ENCODE results near the gene TNPO3.
"Not testable (repeated sequence)": the region's sequence is repeated elsewhere in the genome, so short reads cannot be mapped to it uniquely, and the experiment has no call there.

Gene TNPO3

DNA sequence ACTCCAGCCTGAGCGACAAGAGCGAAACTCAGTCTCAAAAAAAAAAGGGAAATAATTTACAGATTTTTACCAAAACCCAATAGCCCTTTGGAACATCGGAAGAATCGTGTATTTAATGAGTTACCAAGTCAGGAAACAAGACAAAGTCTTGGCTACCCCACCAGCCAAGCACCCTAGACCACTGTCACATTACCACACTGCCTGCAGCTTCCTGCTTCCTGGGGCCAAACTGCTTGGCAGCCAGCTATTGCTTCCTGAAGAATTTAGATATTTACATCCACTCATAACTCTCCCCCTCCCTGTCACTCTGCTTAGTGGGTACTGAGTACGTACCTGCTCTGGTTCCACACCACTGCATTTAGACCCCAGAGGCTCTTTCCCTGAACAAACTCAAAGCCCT, 14.1 kb upstream of the TNPO3 start:
- no peak for DNase-seq (ENCODE audit: low read depth)

DNA sequence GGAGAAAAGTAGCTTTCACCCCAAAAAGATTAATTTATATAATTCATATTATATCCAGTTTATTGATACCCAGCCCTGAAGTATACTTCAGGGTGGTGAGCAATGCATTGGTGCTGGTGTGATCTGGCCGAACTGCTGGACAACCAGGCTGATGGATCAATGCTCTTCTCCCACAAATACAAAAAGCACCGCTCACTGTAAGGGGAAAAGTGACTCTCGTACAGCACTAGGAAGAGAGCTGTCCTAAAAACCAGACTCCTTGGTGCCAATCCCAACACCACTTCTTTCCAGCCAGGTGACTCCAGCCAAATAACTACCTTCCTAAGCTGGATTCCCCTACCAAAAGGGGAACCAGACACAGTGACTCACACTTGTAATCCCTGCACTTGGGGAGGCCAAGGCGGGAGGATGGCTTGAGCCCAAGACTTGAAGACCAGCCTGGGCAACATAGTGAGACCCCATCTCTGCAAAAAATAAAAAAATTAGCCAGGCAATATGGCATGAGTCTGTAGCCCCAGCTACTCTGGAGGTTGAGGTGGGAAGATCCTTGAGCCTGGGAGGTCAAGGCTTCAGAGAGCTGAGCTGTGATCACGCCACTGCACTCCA, 13.1 kb upstream of the TNPO3 start:
- no peak for DNase-seq (ENCODE audit: low read depth)

DNA sequence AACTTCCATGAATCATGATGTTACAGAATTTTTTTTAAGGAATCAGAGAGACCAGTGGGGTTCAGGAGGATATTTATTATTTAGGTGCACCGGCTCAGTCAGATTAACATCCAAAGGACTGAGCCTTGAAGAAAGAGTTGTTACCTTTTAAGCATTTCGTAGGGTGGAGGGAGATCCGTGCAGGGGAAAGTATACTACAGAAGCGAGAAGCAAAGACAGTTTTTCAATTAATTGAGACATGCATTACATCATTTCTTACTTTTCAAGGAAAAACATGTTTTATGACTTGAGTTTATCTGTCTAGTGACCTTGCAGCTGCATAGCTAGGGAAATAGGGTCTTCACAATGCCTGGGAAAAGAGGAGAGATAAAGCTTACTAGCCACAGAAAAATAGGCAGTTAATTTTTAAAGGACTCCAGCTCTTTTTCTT, 12.2 kb upstream of the TNPO3 start:
- not testable (repeated sequence) for DNase-seq (ENCODE audit: low read depth)

DNA sequence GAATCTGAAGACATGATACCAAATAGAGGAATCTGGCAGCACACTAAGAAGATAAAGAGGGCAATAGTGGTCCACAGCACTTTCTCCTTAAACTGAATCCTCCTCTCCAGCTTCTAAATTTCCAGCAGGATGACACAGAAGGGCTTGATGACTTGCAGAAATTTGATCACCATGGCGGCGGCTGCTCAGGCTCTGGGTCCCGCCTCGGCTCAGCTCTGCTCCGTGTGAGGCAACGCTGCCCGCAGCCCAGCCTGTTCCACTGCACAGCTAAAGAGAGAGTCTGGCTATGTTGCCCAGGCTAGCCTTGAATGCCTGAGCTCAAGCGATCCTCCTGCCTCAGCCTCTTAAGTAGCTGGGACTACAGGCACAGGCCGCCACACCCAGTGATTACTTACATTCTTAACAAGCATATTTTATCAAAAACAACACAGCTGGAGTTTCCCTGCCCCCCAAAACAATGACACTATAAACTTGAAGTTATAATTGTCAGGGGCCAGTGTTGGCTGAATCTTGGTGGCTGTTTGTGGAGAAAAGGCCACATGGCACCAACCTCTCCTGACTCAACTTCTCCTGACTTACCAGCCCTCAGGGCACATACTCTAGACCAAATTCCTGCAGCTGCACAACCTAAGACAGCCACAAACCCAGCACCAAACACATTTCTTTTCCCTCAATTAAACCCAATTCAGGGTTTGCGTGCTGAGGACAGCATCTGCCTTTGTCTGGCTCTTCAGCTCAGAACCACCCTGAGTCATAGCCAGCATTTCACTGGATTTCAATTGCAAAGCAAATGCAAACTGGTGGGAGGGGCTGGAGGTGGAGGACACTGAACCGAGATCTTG, 11.6 kb upstream of the TNPO3 start:
- no peak for DNase-seq (ENCODE audit: low read depth)

DNA sequence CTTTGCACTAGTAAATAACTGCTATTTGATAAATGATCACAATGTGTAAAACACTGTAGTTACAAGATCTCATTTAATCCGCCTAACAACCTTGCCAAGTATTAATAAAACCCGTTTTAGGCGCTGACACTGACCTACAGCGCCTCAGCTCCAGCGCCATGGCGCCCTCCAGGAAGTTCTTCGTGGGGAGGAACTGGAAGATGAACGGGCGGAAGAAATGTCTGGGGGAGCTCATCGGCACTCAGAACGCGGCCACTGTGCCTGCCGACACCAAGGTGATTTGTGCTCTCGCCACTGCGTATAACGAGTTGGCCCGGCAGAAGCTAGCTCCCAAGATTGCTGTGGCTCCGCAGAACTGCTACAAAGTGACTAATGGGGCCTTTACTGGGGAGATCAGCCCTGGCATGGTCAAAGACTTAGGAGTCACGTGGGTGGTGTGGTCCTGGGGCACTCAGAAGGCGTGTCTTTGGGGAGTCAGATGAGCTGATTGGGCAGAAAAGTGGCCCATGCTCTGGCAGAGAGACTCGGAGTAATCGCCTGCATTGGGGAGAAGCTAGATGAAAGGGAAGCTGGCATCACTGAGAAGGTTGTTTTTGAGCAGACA, 1.1 kb upstream of the TNPO3 start:
- no peak for DNase-seq (ENCODE audit: low read depth)

DNA sequence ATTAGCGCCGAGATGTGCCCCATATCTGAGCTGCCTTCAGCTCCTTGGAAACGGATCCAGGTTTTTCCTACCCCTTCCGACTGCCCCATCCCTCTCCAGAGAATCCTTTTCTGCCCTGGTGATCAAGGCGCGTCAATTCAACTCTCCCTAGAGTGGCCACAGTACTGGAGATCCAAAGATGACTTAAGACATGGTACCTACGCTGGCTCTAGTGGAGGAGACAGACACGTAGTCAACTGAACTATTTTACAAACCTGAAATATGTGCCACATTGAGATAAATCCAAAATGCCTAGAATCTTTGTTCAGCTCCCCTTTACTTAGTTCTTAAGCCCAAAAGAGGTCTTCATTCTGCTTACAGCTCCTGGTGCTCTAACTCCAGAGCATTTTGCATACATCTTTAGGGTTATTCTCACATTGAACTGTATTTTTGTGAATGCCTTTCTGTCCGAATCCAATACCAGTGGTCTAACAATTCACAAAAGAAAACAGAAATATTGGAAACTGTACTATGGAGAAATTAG, 444 bp upstream of the TNPO3 start:
- no peak for DNase-seq (ENCODE audit: low read depth)

DNA sequence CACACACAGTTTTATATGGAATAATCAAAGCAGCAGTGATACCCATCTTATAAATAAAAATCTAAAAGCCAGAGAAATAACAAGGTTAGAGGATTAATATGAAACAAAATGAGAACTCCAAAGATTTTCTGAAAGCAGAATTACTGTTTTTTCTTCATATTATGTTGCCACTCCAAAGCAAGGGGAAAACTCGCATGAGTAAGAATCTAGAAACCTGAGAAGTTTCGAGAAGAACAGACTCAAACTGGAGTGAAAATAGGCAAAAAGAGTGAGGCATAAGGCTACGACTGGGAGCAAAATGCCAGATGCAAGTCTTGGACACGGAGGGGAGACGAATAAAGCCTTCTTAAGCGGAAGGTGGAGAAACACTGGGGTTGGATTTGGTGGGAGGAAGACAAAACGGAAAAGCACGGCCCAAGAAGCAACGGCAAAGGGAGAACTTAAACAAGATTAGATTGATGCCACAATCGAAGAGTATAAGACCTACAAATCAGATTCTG, 923 bp downstream of the TNPO3 start:
- no peak for DNase-seq (ENCODE audit: low read depth)

DNA sequence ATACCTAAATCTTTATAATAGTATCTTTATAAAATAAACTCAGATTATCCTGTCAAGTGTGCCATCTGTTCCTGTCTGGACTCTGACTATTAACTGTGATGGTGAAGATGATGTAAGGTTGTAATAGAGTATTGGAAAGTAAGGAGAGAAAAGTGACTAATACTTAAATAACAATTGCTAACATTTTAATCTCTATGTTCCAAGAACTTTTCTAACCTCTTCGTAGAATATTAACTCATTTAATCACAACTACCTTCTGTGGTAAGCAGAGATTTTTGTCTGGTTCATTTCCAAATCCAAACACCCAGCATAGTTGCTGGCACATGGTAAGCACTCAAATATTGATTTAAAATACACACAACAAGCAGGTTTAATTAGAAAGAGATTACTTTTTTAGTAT, 2.5 kb downstream of the TNPO3 start:
- DNase-seq (ENCODE audit: low read depth): no peak

DNA sequence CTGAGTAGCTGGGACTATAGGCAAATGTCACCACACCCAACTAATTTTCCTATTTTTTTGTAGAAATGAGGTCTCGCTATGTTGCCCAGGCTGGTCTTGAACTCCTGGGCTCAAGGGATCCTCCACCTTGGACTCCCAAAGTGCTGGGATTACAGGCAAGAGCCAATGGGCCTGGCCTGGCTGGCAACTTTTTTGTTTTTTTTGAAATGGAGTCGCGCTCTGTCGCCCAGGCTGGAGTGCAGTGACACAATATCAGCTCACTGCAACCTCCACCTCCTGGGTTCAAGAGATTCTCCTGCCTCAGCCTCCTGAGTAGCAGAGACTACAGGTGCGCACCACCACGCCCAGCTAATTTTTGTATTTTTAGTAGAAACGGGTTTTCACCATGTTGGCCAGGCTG, 3.5 kb downstream of the TNPO3 start:
- not testable (repeated sequence) for DNase-seq (ENCODE audit: low read depth)

DNA sequence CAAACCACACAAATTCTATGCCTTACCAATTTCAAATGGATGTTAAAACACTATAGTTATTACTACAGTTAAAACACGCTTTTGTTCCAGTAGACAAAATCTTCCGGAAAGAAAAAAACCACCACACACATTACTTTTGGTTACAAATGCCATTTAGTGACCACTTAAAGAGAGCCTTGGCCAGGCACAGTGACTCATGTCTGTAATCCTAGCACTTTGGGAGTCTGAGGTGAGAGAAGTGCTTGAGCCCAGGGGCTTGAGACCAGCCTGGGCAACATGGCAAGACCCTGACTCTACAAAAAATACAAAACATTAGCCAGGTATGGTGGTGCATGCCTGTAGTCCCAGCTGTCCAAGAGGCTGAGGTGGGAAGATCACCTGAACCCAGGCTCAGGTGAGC, 7.2 kb downstream of the TNPO3 start:
- DNase-seq (ENCODE audit: low read depth): no peak

DNA sequence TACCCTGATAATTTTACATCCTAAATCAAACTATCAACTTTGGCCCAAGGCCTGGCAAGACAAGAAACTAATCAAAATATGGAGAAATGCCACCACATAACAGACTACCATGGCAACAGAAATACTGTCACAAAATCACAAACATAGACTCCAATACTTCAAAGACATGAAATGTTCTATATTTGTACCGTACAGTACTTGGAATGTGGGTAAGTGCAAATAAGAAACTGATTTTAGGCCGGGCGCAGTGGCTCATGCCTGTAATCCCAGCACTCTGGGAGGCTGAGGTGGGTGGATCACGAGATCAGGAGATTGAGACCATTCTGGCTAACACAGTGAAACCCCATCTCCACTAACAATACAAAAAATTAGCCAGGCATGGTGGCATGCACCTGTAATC, 9.2 kb downstream of the TNPO3 start:
- DNase-seq (ENCODE audit: low read depth): no peak

DNA sequence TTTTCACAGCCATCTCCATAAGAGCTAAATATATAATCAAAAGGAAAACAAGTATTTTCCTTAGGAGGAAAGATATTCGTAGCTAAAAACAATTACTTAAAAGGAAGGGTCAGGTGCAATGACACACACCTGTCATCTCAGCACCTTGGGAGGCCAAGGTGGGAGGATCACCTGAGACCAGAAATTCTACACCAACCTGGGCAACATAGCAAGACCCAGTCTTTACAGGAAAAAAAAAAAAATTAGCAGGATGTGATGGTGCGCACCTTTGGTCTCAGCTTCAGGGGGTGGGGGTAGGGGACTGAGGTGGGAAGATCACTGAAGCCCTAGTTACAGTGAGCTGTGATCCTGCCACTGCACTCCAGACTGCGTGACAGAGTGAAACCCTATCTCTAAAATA, 11.9 kb downstream of the TNPO3 start:
- DNase-seq (ENCODE audit: low read depth): no peak

DNA sequence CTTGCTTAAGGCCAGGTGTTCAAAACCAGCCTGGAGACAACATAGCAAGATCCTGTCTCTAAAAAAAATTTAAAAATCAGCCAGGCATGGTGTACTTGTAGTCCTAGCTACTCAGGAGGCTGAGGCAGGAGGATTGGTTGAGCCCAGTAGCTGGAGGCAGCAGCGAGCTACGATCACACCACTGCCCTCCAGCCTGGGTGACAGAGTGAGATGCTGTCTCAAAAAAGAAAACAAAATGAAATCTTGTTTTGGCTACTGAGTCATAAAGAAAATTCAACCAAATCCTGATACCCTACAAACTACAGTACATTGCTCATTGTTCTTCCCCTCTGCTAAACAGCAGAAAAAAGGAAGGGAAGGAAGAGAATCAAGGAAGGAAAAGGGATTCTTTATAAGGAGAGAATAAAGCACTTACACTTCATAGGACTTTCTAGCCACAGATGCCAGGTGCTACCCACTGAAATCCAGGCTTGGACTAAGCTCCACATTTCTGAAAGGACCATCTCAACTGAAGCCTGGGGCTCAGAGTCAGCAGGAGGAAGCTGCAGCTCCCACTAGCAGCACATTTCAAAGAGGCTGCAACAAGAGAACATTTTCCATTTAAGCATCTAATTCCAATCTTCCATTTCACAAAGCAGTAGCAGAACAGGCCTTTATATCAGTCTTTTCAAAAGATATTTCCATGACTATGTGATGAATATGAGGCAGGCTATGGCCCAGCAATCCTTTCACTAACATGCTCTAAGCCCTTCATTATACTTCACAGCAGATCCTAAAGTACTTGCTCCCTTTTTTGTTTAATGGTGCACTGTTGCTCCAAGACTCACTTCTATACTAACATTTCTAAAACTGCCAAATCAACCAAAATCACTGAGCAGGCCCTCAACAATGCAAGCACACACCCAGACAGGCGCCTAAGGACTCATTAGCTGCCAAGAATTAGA, 13.5 kb downstream of the TNPO3 start:
- DNase-seq (ENCODE audit: low read depth): no peak

DNA sequence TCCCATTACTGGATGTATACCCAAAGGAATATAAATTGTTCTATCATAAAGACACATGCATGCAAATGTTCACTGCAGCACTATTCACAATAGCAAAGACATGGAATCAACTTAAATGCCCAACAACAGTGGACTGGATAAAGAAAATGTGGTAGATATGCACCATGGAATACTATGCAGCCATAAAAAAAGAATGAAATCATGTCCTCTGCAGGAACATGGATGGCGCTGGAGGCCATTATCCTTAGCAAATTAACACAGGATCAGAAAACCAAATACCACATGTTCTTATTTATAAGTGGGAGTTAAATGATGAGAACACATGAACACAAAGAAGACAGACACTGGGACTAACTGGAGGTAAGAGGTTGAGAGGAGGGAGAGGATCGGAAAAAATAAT, 16.4 kb downstream of the TNPO3 start:
- not testable (repeated sequence) for DNase-seq (ENCODE audit: low read depth)

DNA sequence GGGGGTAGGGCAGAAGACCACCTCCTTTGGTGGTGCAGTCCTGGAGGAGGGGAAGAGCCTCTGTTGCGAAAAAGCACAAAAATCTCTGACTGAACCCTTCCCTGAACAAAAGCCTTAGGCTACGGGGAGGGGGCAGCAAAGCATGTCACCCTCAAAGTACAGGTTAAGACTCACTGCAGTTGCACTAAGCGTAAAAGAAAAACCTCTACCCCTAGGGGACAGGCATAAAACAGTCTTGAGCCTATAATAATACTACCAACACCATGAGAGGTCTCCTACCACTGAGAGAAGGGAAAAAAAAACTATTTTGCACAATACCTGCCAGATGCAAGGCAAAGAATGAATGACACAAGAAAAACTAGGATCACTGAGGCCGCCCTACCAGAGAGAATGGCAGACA, 17.3 kb downstream of the TNPO3 start:
- no peak for DNase-seq (ENCODE audit: low read depth)

DNA sequence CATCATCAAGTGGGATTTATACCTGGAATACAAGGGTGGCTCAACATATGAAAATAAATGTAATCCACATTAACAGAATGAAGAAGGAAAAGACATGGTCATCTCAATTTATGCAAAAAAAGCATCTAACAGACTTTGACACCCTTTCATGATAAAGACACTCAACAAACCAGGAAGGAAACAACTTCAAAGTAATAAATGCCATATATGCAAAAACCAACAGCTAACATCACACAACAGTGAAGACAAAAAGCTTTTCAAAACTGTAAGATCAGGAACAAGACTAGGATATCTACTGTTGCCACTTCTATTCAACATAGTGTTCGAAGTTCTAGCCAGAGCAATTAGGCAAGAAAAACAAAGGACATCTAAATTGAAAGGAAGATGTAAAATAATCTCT, 22.9 kb downstream of the TNPO3 start:
- DNase-seq (ENCODE audit: low read depth): no peak

DNA sequence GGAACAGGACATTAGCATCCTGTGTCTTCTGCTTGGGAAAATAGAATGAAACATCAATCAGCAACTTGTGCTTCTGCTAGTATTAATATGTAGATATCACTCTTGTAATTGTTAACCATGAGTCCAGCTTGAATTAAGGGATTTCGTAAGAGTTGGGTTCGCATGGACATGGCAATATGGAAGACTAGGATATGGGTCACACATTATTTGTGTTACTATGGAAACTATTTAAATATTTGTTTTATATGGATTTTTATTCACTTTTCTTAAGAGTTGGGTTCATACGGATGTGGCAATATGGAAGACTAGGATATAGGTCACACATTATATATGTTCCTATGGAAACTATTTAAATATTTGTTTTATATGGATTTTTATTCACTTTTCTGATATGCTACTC, 24.5 kb downstream of the TNPO3 start:
- DNase-seq (ENCODE audit: low read depth): no peak

DNA sequence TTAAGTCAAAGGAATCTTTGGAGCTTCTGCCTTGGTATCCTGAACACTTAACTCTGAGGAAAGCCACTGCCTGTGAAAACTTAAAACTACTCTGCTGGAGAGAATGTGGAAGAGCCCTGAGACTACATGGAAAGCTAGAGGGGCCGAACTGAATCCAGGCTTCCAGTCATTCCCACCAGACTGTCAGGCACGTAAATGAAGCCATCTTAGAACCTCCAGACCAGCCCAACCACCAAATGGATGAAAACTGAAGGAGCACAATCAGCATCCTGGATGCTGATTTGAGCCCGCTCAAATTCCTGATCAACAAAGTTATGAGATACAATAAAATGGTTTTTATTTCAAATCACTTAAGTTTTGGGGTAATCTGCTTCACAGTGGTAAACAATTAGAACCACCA, 30.8 kb downstream of the TNPO3 start:
- DNase-seq (ENCODE audit: low read depth): no peak

DNA sequence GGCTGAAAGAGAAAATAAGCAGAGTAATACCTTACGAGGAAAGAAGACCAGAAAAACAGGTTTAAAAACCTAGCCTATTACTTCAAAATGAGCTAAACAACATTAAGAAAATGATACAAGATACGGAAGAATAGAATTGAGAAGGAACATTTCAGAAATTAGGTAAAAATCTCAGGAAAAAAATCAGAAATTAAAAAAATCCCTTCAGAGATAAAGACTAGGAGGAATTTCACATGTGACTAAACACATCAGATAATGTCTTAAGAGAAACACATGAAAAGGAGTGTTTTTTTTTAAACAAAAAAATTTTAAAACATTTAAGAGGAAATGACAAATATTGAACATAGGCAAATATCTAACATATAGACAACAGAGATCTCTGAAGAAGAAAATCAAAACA, 33.3 kb downstream of the TNPO3 start:
- no peak for DNase-seq (ENCODE audit: low read depth)

DNA sequence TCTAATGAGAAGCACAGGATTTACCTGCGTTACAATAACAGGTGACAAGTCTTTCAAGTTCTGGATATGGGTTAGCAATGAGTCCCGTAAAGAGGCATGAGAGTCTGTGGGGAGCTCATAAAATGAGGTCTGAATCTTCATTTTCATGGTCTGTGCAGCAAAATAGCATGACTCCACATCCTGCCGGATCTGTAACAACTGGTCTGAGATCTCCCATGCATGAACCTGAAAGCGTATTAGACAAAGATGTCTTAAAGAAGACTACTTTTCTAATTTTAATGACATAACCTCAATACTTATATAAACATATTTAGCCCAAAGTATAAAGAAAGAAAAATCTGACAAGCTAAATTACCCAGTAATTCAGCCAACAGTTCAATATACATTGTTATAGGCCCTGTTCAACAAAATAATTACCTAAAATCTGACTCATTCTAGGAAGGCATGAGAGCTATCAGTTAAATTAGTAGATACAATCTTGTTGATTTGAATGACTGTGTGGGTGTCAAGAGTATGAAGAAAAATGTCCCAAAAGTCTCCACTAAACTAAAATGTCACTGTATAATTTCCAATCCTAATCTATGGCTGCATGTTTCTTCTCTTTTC, 36.9 kb downstream of the TNPO3 start:
- no peak for DNase-seq (ENCODE audit: low read depth)

DNA sequence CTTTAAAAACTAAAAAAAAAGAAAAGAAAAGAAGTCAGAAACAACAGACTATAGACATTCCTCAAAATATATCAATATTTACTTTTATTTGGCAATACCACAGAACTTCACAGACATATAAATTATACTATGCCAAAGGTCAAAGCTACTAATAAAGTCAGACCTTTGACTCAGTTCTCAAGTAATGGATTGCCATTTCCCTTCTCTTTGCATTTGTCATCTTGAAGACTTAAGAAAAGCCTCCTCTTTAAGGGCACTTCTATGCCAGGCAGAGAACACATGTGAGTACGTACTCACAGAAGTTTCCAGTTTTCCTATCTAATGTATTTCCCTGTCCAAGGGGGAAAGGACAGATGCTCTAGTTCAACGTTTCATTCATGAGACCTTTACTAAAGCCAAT, 37.6 kb downstream of the TNPO3 start:
- DNase-seq (ENCODE audit: low read depth): no peak
